H1 (cell line): ENCODE data around the gene GREB1L. TPM values are rescaled to one million over a fixed set of nuclear protein-coding genes. Genes with fewer than 3 reads are reported as not detected.

Experiments used
- CTCF ChIA-PET: fragments of 300-600 bp; sonication (Branson Sonifier 250); formaldehyde crosslinking; loops from one replicate; lab custom pipeline; 2021; ENCODE audit not compliant: partially characterized antibody; lab: Charles Lee
- POLR2A ChIA-PET: fragments of 300-600 bp; sonication (Branson Sonifier 250); formaldehyde crosslinking; loops from one replicate; lab custom pipeline; 2021; ENCODE audit warnings: inconsistent platforms; ENCODE audit not compliant: partially characterized antibody; lab: Charles Lee
- DNase-seq, 2 experiments: peaks; one replicate each; pipeline versions ENCODE4 v3.0.0 to v3.0.0-alpha.2; 2010 to 2022; ENCODE audit warnings: low spot score in 2 of 2, low read depth in 1 of 2, mixed read lengths in 1 of 2
- FAIRE-seq: peaks from 2 replicates; lab custom pipeline; 2011; peaks lifted over from hg19 to GRCh38; lab: Jason Lieb, UNC
- H2AFZ ChIP-seq: 2 replicates; pipeline ENCODE4 v1.8.1; 2012; ENCODE audit warnings: low read length, inconsistent platforms
- H2AK5ac ChIP-seq: 2 replicates; pipeline ENCODE4 v1.6.1; 2013; ENCODE audit warnings: low read depth, low read length
- H2BK120ac ChIP-seq: replicated peaks from 2 replicates; pipeline ENCODE3; 2013; ENCODE audit warnings: low read depth, low read length, inconsistent platforms
- H2BK12ac ChIP-seq: 2 replicates; pipeline ENCODE4 v1.6.1; 2013; ENCODE audit warnings: low read depth, low read length
- H2BK15ac ChIP-seq: 2 replicates; pipeline ENCODE4 v1.6.1; 2013; ENCODE audit warnings: low read length
- H2BK20ac ChIP-seq: 2 replicates; pipeline ENCODE4 v1.6.1; 2013; ENCODE audit warnings: low read length
- H2BK5ac ChIP-seq: 2 replicates; pipeline ENCODE4 v1.6.1; 2013; ENCODE audit warnings: low read depth, low read length
- H3K14ac ChIP-seq: 2 replicates; pipeline ENCODE4 v1.6.1; 2013; ENCODE audit warnings: inconsistent platforms; ENCODE audit not compliant: insufficient read length
- H3K18ac ChIP-seq: 2 replicates; pipeline ENCODE4 v1.6.1; 2013; ENCODE audit warnings: low read length; ENCODE audit errors: extremely low read depth
- H3K23ac ChIP-seq: 2 replicates; pipeline ENCODE4 v1.6.1; 2013; ENCODE audit warnings: inconsistent platforms; ENCODE audit not compliant: insufficient read length
- H3K23me2 ChIP-seq: 2 replicates; pipeline ENCODE4 v1.6.1; 2013; ENCODE audit warnings: low read depth, low read length
- H3K27ac ChIP-seq: 2 replicates; pipeline ENCODE4 v1.6.1; 2011; ENCODE audit warnings: low read depth, low read length, inconsistent platforms
- H3K27me3 ChIP-seq, 4 experiments: replicated peaks in 1 of 4; 1 replicate in 1 of 4; 2 replicates in 3 of 4; pipeline versions ENCODE4 v1.6.1 to v1.8.1; 2011 to 2013; ENCODE audit warnings: low read length in 3 of 4, mild to moderate bottlenecking in 3 of 4, inconsistent platforms in 2 of 4, mixed read lengths in 2 of 4, moderate library complexity in 1 of 4; ENCODE audit not compliant: control insufficient read depth in 3 of 4, insufficient read depth in 3 of 4; ENCODE audit errors: extremely low read depth in 1 of 4
- H3K36me3 ChIP-seq, 4 experiments: 2 replicates each; pipeline versions ENCODE4 v1.6.1 to v1.8.1; 2011 to 2013; ENCODE audit warnings: mild to moderate bottlenecking in 4 of 4, low read length in 3 of 4, moderate library complexity in 2 of 4, control low read depth in 1 of 4, inconsistent platforms in 1 of 4; ENCODE audit not compliant: insufficient read depth in 4 of 4, control insufficient read depth in 2 of 4
- H3K4ac ChIP-seq: replicated peaks from 2 replicates; pipeline ENCODE3; 2013; ENCODE audit warnings: low read length, low read depth, mixed read lengths, inconsistent platforms; ENCODE audit not compliant: insufficient read length
- H3K4me1 ChIP-seq, 4 experiments: replicated peaks in 1 of 4; 1 replicate in 1 of 4; 2 replicates in 3 of 4; pipeline versions ENCODE4 v1.6.1 to v1.8.1; 2011 to 2013; ENCODE audit warnings: low read length in 3 of 4, inconsistent platforms in 2 of 4, mixed read lengths in 1 of 4; ENCODE audit not compliant: insufficient read depth in 4 of 4, control insufficient read depth in 3 of 4
- H3K4me2 ChIP-seq, 2 experiments: 2 replicates each; pipeline versions ENCODE4 v1.6.1 to v1.8.1; 2011 to 2013; ENCODE audit warnings: low read depth in 2 of 2, low read length in 2 of 2, control low read depth in 1 of 2, inconsistent platforms in 1 of 2, mild to moderate bottlenecking in 1 of 2; ENCODE audit not compliant: insufficient read depth in 1 of 2
- H3K4me3 ChIP-seq, 4 experiments: fragments of 200-600, 300-600 bp in 1 of 4; sonication (generic), shearing (Covaris generic), sonication (Bioruptor Twin) in 1 of 4; 2 replicates each; pipeline versions ENCODE4 v1.5.1 to v1.8.1; 2011 to 2016; ENCODE audit warnings: low read length in 4 of 4, low read depth in 3 of 4, control low read depth in 2 of 4, inconsistent platforms in 2 of 4, mild to moderate bottlenecking in 2 of 4, mixed read lengths in 1 of 4, moderate library complexity in 1 of 4; ENCODE audit not compliant: insufficient read depth in 2 of 4; ENCODE audit errors: extremely low read depth in 1 of 4
- H3K56ac ChIP-seq: replicated peaks from 2 replicates; pipeline ENCODE3; 2013; ENCODE audit warnings: low read depth, mild to moderate bottlenecking, mixed read lengths, low read length, inconsistent platforms; ENCODE audit not compliant: insufficient read length
- H3K79me1 ChIP-seq: 2 replicates; pipeline ENCODE4 v1.6.1; 2013; ENCODE audit warnings: low read depth, low read length, control low read depth
- H3K79me2 ChIP-seq, 2 experiments: 2 replicates each; pipeline versions ENCODE4 v1.6.1 to v1.8.1; 2012 to 2013; ENCODE audit warnings: low read length in 2 of 2, mild to moderate bottlenecking in 2 of 2, inconsistent platforms in 1 of 2; ENCODE audit not compliant: insufficient read depth in 2 of 2, control insufficient read depth in 1 of 2
- H3K9ac ChIP-seq, 4 experiments: replicated peaks in 1 of 4; 1 replicate in 1 of 4; 2 replicates in 3 of 4; pipeline versions ENCODE4 v1.6.1 to v1.8.1; 2011 to 2013; ENCODE audit warnings: low read depth in 3 of 4, low read length in 3 of 4, control low read depth in 2 of 4, mild to moderate bottlenecking in 2 of 4, moderate library complexity in 2 of 4, inconsistent platforms in 1 of 4; ENCODE audit errors: extremely low read depth in 1 of 4
- H3K9me3 ChIP-seq, 2 experiments: 2 replicates each; pipeline versions ENCODE4 v1.6.1 to v1.8.1; 2012 to 2013; ENCODE audit warnings: mild to moderate bottlenecking in 2 of 2, moderate library complexity in 2 of 2, control low read depth in 1 of 2, inconsistent platforms in 1 of 2, low read depth in 1 of 2, low read length in 1 of 2, mixed read lengths in 1 of 2; ENCODE audit not compliant: insufficient read depth in 2 of 2
- H4K20me1 ChIP-seq, 2 experiments: replicated peaks in 1 of 2; 2 replicates each; pipeline versions ENCODE3 to v1.8.1; 2011 to 2013; ENCODE audit warnings: inconsistent platforms in 2 of 2, low read length in 2 of 2, mild to moderate bottlenecking in 1 of 2; ENCODE audit not compliant: insufficient read depth in 2 of 2, control insufficient read depth in 1 of 2
- H4K5ac ChIP-seq: 2 replicates; pipeline ENCODE4 v1.6.1; 2013; ENCODE audit warnings: low read length, low read depth, mixed read lengths, inconsistent platforms; ENCODE audit not compliant: insufficient read length
- H4K8ac ChIP-seq: 2 replicates; pipeline ENCODE4 v1.8.0; 2013; ENCODE audit warnings: mild to moderate bottlenecking, moderate library complexity, low read length, inconsistent platforms; ENCODE audit not compliant: insufficient read depth; ENCODE audit errors: extremely low read depth
- H4K91ac ChIP-seq: replicated peaks from 2 replicates; pipeline ENCODE3; 2013; ENCODE audit warnings: low read length, mixed read lengths, inconsistent platforms; ENCODE audit not compliant: insufficient read length
- ASH2L ChIP-seq: fragments of 200-600, 300-600 bp; sonication (generic); IDR thresholded peaks from one replicate; pipeline ENCODE4 v1.7.1; 2017; ENCODE audit warnings: low read length
- CEBPB ChIP-seq: IDR thresholded peaks from 2 replicates; pipeline ENCODE4 v1.6.1; 2012; ENCODE audit warnings: low read depth, low read length
- CTBP2 ChIP-seq: IDR thresholded peaks from 2 replicates; pipeline ENCODE4 v1.7.0; 2011; ENCODE audit warnings: borderline replicate concordance, mild to moderate bottlenecking, moderate library complexity, mixed read lengths, low read length; ENCODE audit not compliant: insufficient read depth, insufficient read length
- E2F6 ChIP-seq: IDR thresholded peaks from 2 replicates; pipeline ENCODE4 v1.6.1; 2012; ENCODE audit warnings: inconsistent platforms
- JUND ChIP-seq: IDR thresholded peaks from 2 replicates; pipeline ENCODE4 v1.6.1; 2011; ENCODE audit warnings: mild to moderate bottlenecking, improper control_type of control experiment, low read length
- PHF8 ChIP-seq: fragments of 200-600 bp; sonication (generic); conservative IDR thresholded peaks from 2 replicates; pipeline ENCODE4 v1.7.1; 2012; ENCODE audit warnings: low read depth, mild to moderate bottlenecking, inconsistent platforms, low read length, moderate library complexity
- RBBP5 ChIP-seq: IDR thresholded peaks from 2 replicates; pipeline ENCODE4 v1.7.1; 2012; ENCODE audit warnings: low read depth, mild to moderate bottlenecking, inconsistent platforms, low read length, moderate library complexity, borderline replicate concordance
- TAF1 ChIP-seq: IDR thresholded peaks from 2 replicates; pipeline ENCODE4 v1.6.1; 2011; ENCODE audit warnings: mild to moderate bottlenecking, low read depth, low read length
- TAF7 ChIP-seq: optimal IDR thresholded peaks from 2 replicates; pipeline ENCODE3; 2011; ENCODE audit warnings: low read depth, mild to moderate bottlenecking, inconsistent platforms, low read length, moderate library complexity, borderline replicate concordance
- TBP ChIP-seq: IDR thresholded peaks from 2 replicates; pipeline ENCODE4 v1.6.1; 2011; ENCODE audit warnings: low read depth, low read length, improper control_type of control experiment
- WGBS, 2 experiments: shearing (Covaris generic) in 1 of 2; methylation state at CpG; one replicate each; pipeline versions ENCODE4 v1.1.6 to v1.1.7; 2013 to 2015; ENCODE audit warnings: low lambda C conversion rate in 2 of 2, mixed read lengths in 2 of 2, inconsistent platforms in 1 of 2, low coverage in 1 of 2, missing lambda C conversion rate in 1 of 2; ENCODE audit not compliant: insufficient replicate concordance in 2 of 2, insufficient coverage in 1 of 2, insufficient read length in 1 of 2; ENCODE audit errors: extremely low coverage in 1 of 2, missing lambda C conversion rate in 1 of 2; 5-methylcytosine and 5-hydroxymethylcytosine counted together
- polyA plus RNA-seq, 7 experiments: library from polyadenylated mRNA; depleted of rRNA in 3 of 7; stranded (reverse) in 5 of 7; unstranded in 2 of 7; fragments of >200 nt in 5 of 7; fragments of 200-250 nt in 2 of 7; gene quantifications; 1 replicate in 5 of 7; 2 replicates in 1 of 7; 4 replicates in 1 of 7; pipeline versions ENCODE4 v1.2.1 to v1.2.3, GENCODE V29; 2011 to 2013; ENCODE audit warnings: missing spikeins in 2 of 7, mixed read lengths in 2 of 7
- total RNA-seq: library from RNA; stranded (reverse); fragmentation: NEBNext Ultra II Directional; extraction: Animal tissue kit (Norgen Biotek cat#: 25700); gene quantifications from 2 replicates; pipeline ENCODE4 v1.2.1, GENCODE V29; 2021

GREB1L gene
- total and polyA plus RNA-seq, 2 of the 8 experiments (the other 6 are each of a cell fraction or from before 2014, with no cell fraction given): 0.34 to 1.6 TPM

- Histone ChIP-seq H2BK12ac (no peak overlapping the region), H3K27me3 (no peaks in the 10 kb centered on the region; a peak in 1 of 7 replicates), H3K14ac (no peak overlapping the region), H3K56ac (no peak overlapping the region), H3K23me2 (no peaks in the 10 kb centered on the region), H2BK120ac (no peak overlapping the region), H4K20me1 (no peaks in the 10 kb centered on the region), H3K36me3 (no peaks in the 10 kb centered on the region; a peak in 1 of 8 replicates), H3K18ac (no peak overlapping the region), H3K9me3 (no peaks in the 10 kb centered on the region), H4K91ac (no peak overlapping the region), H3K79me2 (no peaks in the 10 kb centered on the region), H3K4me3 (no peak overlapping the region), H4K8ac (no peak overlapping the region), H3K4me2 (no peak overlapping the region), H2AFZ (no peak overlapping the region), H2BK15ac (no peak overlapping the region), H3K23ac (no peak overlapping the region), H3K79me1 (no peaks in the 10 kb centered on the region), H3K9ac (no peak overlapping the region), H2BK5ac (no peak overlapping the region), H3K4ac (no peak overlapping the region), H2BK20ac (no peak overlapping the region), H2AK5ac (no peak overlapping the region), H3K27ac (no peak overlapping the region), H3K4me1 (no peaks in the 10 kb centered on the region; a peak in 2 of 7 replicates), H4K5ac (no peak overlapping the region)
- DNase-seq: no peak
- TF ChIP-seq CTBP2 (no peak), TAF1 (no peak), ASH2L (no peak), RBBP5 (no peak), TAF7 (no peak), PHF8 (no peak), JUND (no peak), CEBPB (no peak), E2F6 (no peak), TBP (no peak)
- CTCF ChIA-PET: interaction anchor here (0.7 to 3.2 kb wide), 3 partner anchors 11 to 295 kb away, joined by 3 to 32 read pairs (median 4); no protein-coding TSS in a partner anchor
- FAIRE-seq: no peak
- 96% methylated on average over 3 of the region's 3 CpGs; no CpG with 5 or more reads in 1 of the 2 experiments for WGBS, 2 experiments
- POLR2A ChIA-PET: no interaction called here
These were observed 244.9 kb downstream of the GREB1L start for GRCh38 chr18:21486905-21487437.
